Raji (cell line): ENCODE results near the gene AUP1.

ENCODE experiments used
- POLR2A ChIP-seq: IDR thresholded peaks from 2 replicates; pipeline ENCODE4 v1.6.1; 2011; ENCODE audit warnings: low read depth, low read length, control low read depth; ENCODE audit not compliant: insufficient read depth

The AUP1 gene, protein sequence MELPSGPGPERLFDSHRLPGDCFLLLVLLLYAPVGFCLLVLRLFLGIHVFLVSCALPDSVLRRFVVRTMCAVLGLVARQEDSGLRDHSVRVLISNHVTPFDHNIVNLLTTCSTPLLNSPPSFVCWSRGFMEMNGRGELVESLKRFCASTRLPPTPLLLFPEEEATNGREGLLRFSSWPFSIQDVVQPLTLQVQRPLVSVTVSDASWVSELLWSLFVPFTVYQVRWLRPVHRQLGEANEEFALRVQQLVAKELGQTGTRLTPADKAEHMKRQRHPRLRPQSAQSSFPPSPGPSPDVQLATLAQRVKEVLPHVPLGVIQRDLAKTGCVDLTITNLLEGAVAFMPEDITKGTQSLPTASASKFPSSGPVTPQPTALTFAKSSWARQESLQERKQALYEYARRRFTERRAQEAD

GRCh38 chr2:74529357-74530238 is at the start of gene AUP1, which contains the start of gene HTRA2:
TSS of gene AUP1 (minus strand) at chr2:74529706. CDS start at chr2:74529629, 77 bp downstream.
TSS of gene HTRA2 (plus strand) at chr2:74529933. CDS start at chr2:74530007, 74 bp downstream.
- peak; percentile 67 for TF ChIP-seq POLR2A

DNA sequence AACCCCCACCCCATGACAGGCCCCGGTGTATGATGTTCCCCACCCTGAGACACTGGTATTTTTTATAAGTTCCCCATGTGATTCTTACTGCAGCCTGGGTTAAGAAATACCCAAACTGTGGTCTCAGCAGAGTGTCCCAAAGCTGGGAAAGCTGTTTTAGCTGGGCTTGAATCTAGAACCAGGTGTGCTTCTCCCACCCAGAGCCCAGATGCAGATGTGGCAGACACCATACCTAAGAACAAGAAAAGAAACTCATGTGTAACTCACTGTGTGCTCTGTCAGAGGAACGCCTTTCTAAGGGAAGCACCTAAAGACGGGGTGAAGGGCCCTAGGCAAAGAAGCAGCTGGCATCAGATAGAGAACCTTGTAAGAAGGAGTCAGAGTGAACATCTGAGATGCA is 48.9 kb upstream of the AUP1 start:
- no peak for TF ChIP-seq POLR2A

DNA sequence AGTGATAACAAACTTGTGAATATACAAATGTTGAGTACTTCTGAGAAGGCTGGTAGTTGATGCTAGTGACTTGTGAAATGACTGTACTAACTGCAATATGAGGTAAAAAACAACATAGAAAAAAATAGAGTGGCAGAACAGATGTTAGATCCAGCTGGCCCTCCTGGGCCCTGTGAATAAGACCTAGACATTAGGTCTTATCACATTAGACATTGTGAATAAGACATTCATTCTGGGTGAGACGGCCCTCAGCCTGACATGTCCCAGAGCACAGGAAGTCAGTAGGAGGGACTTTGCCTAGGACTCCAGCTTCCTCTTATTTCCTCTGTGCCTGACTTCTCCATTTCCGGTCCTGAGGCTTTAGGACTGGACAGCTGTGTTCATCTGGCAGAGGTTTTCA is 47.9 kb upstream of the AUP1 start:
- TF ChIP-seq POLR2A: 0 out of 2 replicates have a peak, but pooled peaks have one; percentile 14

DNA sequence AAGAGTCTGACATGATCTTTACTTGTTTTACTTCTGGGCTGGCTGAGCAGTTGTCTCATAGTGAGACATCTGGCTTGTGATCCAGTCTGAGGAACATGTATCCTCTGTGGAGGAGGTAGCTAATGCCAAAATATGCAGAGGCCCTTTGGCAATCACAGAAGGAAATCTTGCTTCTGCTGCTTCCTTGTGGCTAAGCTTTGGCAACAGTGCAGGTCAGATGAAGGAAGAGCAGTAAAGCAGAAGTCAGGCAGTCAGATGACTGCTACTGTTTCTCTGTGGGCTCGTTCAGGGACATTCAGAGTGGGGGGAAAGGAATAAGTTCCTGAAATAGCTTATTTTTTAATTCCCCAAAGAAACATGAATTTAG is 47.3 kb upstream of the AUP1 start:
- TF ChIP-seq POLR2A: no peak

- TF ChIP-seq POLR2A: no peak
Observed at GRCh38 chr2:74576211-74576862, 46.8 kb upstream of the AUP1 start.

DNA sequence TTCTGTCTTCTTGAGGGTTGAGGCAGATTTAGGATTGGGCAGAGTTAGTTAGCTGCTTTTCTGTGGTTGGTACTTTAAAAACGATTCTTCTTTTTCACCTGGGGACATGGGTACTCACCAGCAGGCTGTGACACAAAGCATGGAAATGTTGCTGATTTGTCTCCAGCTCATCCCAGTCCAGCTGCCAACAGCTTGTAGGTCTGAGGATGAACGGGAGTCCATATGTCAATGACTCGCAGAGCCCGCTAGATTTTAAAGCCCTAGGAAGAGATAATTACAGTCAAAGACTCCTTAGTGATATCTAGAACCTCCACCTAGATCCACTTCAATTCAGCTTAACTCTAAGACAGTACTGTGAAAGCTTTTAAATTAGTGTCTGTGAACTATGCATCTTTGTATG is 45.8 kb upstream of the AUP1 start:
- TF ChIP-seq POLR2A: no peak

GRCh38 chr2:74573747-74574562 is 44.4 kb upstream of the AUP1 start:
- no peak for TF ChIP-seq POLR2A

GRCh38 chr2:74572178-74572925 is 42.8 kb upstream of the AUP1 start:
- no peak for TF ChIP-seq POLR2A

DNA sequence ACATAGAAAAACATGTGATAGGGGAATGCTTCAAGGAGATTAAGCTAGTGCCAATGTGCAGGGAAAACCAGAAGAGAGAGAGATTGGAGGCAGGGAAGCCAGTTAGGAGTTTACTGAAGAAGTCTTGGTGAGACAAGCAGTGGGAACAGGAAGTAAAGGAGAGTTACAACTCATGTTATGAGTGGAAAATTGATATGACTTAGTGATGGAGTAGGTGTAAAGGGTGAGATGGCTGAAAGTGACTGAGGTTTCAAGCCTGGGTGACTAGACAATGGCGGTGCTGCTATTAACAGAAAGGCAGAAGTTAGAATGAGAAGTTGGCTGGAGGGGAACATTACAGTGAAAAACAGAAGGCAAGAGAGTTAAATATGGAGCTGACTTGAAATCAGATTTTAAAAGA is 41.6 kb upstream of the AUP1 start:
- TF ChIP-seq POLR2A: no peak

DNA sequence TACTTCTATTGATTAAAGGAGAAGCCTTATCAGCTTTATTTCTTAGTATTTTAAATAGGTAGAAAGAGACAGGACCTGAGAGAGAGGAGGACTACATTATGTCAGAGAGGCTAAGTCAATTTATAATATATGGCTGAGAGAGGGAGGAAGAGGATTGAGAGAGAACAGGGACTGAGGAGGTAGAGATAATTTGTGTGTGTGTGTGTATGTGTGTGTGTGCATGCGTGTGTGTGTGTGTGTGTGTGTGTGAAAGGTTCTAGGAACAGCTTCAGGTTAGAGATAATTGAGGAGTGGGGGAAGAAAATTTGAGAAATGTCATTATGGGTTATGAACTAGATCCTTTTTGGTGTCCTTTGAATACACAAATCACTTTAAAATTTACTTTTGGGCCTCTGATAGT is 40.2 kb upstream of the AUP1 start:
- no peak for TF ChIP-seq POLR2A

DNA sequence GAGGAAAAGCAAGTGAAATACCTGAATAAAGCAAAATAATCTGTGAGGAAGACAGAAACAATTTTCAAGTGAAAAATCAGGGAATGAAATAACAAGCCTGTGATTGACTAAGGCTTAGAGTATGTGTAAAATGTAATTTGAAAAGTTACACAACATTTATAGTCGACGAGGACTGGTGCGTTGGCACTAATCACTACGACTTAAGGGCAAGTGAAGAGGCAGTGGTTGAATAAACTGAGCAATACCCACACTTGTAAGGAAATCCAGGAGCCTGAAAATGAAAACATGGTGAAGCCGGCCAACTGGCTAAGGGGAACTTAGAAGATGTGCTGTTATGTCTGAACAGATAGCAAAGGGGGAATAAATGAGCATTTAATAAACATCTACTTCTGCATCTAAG is 38.4 kb upstream of the AUP1 start:
- TF ChIP-seq POLR2A: no peak

GRCh38 chr2:74566754-74567085 is 37.2 kb upstream of the AUP1 start:
- TF ChIP-seq POLR2A: no peak

GRCh38 chr2:74566076-74566753 is 36.7 kb upstream of the AUP1 start:
- no peak for TF ChIP-seq POLR2A
